ENCODE measurements around the gene S1PR3.

S1PR3 gene

GRCh38 chr9:89029788-89030187 lies 38.5 kb downstream of the S1PR3 start:
- FAIRE-seq = no peak

GRCh38 chr9:89032173-89032572 lies 40.9 kb downstream of the S1PR3 start:
- no peak for DNase-seq (ENCODE audit: insufficient read length)
- FAIRE-seq = no peak
- no peak for TF ChIP-seq TAF1 (IDR thresholded peaks at IDR 0.05; ENCODE audit: borderline replicate concordance, low read depth, low read length)

More at GRCh38 chr9:89029788-89030187, 38.5 kb downstream of the S1PR3 start:
- no peak for DNase-seq (ENCODE audit: insufficient read length)
- TF ChIP-seq POLR2AphosphoS5 (IDR thresholded peaks at IDR 0.05; ENCODE audit: low read depth, low read length) = no peak
- no peak for TF ChIP-seq TAF1 (IDR thresholded peaks at IDR 0.05; ENCODE audit: borderline replicate concordance, low read depth, low read length)
- TF ChIP-seq POLR2A (IDR thresholded peaks at IDR 0.05; ENCODE audit: low read depth, low read length) = no peak

DNA sequence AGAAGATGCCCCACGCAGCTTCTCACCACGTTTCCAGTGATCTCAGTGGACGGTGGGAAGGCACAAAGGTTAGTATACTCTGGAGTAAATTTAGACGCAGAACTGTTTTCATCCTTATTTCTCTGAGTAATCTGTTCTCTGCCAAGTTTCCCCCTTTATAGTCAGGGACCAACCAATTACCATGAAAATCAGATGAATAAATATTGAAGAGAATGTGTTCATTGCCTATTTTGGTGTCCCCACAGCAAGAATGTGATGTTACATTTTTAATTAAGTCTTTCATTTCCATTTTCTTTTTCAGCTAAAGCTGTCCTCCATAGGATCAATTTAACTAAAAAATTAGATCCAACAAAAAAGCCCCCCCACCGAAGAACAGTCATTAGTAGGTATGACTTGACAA lies 41.4 kb downstream of the S1PR3 start:
- TF ChIP-seq POLR2AphosphoS5 (IDR thresholded peaks at IDR 0.05; ENCODE audit: low read depth, low read length) (no peak), TAF1 (IDR thresholded peaks at IDR 0.05; ENCODE audit: borderline replicate concordance, low read depth, low read length) (no peak), POLR2A (IDR thresholded peaks at IDR 0.05; ENCODE audit: low read depth, low read length) (no peak)
- DNase-seq (ENCODE audit: insufficient read length) = no peak
- no peak for FAIRE-seq

- TF ChIP-seq POLR2A (IDR thresholded peaks at IDR 0.05; ENCODE audit: low read depth, low read length) = no peak
- TF ChIP-seq POLR2AphosphoS5 (IDR thresholded peaks at IDR 0.05; ENCODE audit: low read depth, low read length) = no peak
- no peak for TF ChIP-seq TAF1 (IDR thresholded peaks at IDR 0.05; ENCODE audit: borderline replicate concordance, low read depth, low read length)
Observed at GRCh38 chr9:89036383-89036782, 45.1 kb downstream of the S1PR3 start.

GRCh38 chr9:89036891-89037290 lies 45.6 kb downstream of the S1PR3 start:
- DNase-seq (ENCODE audit: insufficient read length) (no peak), FAIRE-seq (no peak)
- no peak for TF ChIP-seq POLR2AphosphoS5 (IDR thresholded peaks at IDR 0.05; ENCODE audit: low read depth, low read length)

More at GRCh38 chr9:89036383-89036782, 45.1 kb downstream of the S1PR3 start:
- DNase-seq (ENCODE audit: insufficient read length) (no peak), FAIRE-seq (no peak)

GRCh38 chr9:89037346-89037745 lies 46.1 kb downstream of the S1PR3 start:
- DNase-seq (ENCODE audit: insufficient read length) (no peak), FAIRE-seq (no peak)
- TF ChIP-seq POLR2A (IDR thresholded peaks at IDR 0.05; ENCODE audit: low read depth, low read length) = no peak
- no peak for TF ChIP-seq POLR2AphosphoS5 (IDR thresholded peaks at IDR 0.05; ENCODE audit: low read depth, low read length)
- no peak for TF ChIP-seq TAF1 (IDR thresholded peaks at IDR 0.05; ENCODE audit: borderline replicate concordance, low read depth, low read length)

GRCh38 chr9:89037891-89038290 lies 46.6 kb downstream of the S1PR3 start:
- no peak for TF ChIP-seq TAF1 (IDR thresholded peaks at IDR 0.05; ENCODE audit: borderline replicate concordance, low read depth, low read length)
- DNase-seq (ENCODE audit: insufficient read length) (no peak), FAIRE-seq (no peak)

GRCh38 chr9:89038382-89039103 lies 47.3 kb downstream of the S1PR3 start:
- FAIRE-seq (no peak), DNase-seq (ENCODE audit: insufficient read length) (no peak)
- TF ChIP-seq POLR2AphosphoS5 (IDR thresholded peaks at IDR 0.05; ENCODE audit: low read depth, low read length) = no peak
- no peak for TF ChIP-seq POLR2A (IDR thresholded peaks at IDR 0.05; ENCODE audit: low read depth, low read length)
- TF ChIP-seq TAF1 (IDR thresholded peaks at IDR 0.05; ENCODE audit: borderline replicate concordance, low read depth, low read length) = no peak

- FAIRE-seq (no peak), DNase-seq (ENCODE audit: insufficient read length) (no peak)
- TF ChIP-seq POLR2A (IDR thresholded peaks at IDR 0.05; ENCODE audit: low read depth, low read length) (no peak), POLR2AphosphoS5 (IDR thresholded peaks at IDR 0.05; ENCODE audit: low read depth, low read length) (no peak), TAF1 (IDR thresholded peaks at IDR 0.05; ENCODE audit: borderline replicate concordance, low read depth, low read length) (no peak)
Observed at GRCh38 chr9:89039104-89039465, 47.8 kb downstream of the S1PR3 start.

DNA sequence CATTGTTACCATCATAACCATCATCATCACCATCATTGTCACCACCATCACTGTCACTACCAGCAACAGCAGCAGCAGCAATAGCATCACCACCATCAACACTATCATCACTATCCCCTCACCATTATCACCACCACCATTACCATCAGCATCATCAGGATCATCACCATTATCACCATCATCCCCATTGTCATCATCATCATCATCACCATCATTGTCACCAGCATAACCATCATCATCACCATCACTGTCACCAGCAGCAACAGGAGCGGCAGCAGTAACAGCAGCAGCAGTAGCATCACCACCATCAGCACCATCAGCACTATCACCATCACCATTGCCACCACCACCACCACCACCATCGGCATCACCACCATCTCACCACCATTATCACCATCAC lies 48.4 kb downstream of the S1PR3 start:
- DNase-seq (ENCODE audit: insufficient read length) (no peak), FAIRE-seq (no peak)

DNA sequence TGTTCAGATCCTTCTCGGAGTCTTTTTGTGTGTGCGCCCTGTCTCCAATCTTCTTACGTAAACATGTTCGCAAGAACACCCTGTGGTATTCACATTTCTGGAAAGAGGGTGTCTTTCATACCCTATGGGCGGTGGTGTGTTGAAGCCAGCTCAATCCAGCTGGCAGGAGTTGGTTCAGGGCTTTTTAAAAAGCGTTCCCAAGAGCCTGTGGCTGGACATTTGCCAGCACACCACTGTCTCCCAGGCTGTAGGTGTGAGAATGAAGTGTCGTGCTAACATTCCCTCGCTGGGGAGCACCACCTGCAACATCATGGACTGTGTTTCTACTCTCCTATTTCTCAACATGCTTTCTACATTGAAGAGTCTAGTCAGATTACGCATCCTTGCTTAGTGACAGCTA lies 51.7 kb downstream of the S1PR3 start:
- no peak for FAIRE-seq
- DNase-seq (ENCODE audit: insufficient read length) = no peak
- TF ChIP-seq TAF1 (IDR thresholded peaks at IDR 0.05; ENCODE audit: borderline replicate concordance, low read depth, low read length) (no peak), POLR2A (IDR thresholded peaks at IDR 0.05; ENCODE audit: low read depth, low read length) (no peak), POLR2AphosphoS5 (IDR thresholded peaks at IDR 0.05; ENCODE audit: low read depth, low read length) (no peak)

More for the DNA sequence above, 48.4 kb downstream of the S1PR3 start:
- TF ChIP-seq POLR2AphosphoS5 (IDR thresholded peaks at IDR 0.05; ENCODE audit: low read depth, low read length) (no peak), POLR2A (IDR thresholded peaks at IDR 0.05; ENCODE audit: low read depth, low read length) (no peak), TAF1 (IDR thresholded peaks at IDR 0.05; ENCODE audit: borderline replicate concordance, low read depth, low read length) (no peak)

DNA sequence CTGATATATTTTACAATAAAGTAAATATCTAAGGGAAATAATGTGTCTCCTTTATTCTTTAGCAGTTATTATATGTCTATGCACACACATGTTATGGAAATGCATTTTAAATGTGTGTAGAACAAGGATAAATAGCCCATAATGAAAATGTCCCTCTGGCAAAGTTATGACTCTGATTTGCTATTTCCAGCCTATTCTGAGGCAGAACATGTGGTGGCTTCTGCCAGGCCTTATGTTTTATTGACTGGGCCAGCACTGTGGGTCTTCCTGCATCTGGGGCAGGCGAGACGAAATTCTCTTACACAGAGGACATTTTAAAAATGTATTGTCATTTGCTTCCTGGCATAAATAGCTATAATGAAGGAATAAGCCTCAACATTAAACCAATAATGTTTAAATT lies 52.8 kb downstream of the S1PR3 start:
- no peak for TF ChIP-seq TAF1 (IDR thresholded peaks at IDR 0.05; ENCODE audit: borderline replicate concordance, low read depth, low read length)
- TF ChIP-seq POLR2AphosphoS5 (IDR thresholded peaks at IDR 0.05; ENCODE audit: low read depth, low read length) = no peak
- TF ChIP-seq POLR2A (IDR thresholded peaks at IDR 0.05; ENCODE audit: low read depth, low read length) = no peak
- FAIRE-seq (no peak), DNase-seq (ENCODE audit: insufficient read length) (no peak)

- FAIRE-seq = no peak
- TF ChIP-seq POLR2AphosphoS5 (IDR thresholded peaks at IDR 0.05; ENCODE audit: low read depth, low read length) = no peak
- no peak for TF ChIP-seq TAF1 (IDR thresholded peaks at IDR 0.05; ENCODE audit: borderline replicate concordance, low read depth, low read length)
- TF ChIP-seq POLR2A (IDR thresholded peaks at IDR 0.05; ENCODE audit: low read depth, low read length) = no peak
Observed at GRCh38 chr9:89044881-89045280, 53.6 kb downstream of the S1PR3 start.

More at GRCh38 chr9:89044881-89045280, 53.6 kb downstream of the S1PR3 start:
- no peak for DNase-seq (ENCODE audit: insufficient read length)

Measured in GM12892 (cell line).